Keratinocyte (primary cell): ENCODE data around the gene BLOC1S4. TPM values are rescaled to one million over a fixed set of nuclear protein-coding genes. Genes with fewer than 3 reads are reported as not detected.

Experiments used
- DNase-seq: peaks from one replicate; pipeline ENCODE4 v3.0.0-alpha.2; 2011; ENCODE audit warnings: low read depth, missing footprints, low spot score
- FAIRE-seq: peaks from 2 replicates; lab custom pipeline; 2011; peaks lifted over from hg19 to GRCh38; lab: Jason Lieb, UNC
- H2AFZ ChIP-seq: 2 replicates; pipeline ENCODE4 v1.6.0; 2012; ENCODE audit warnings: low read length, control low read depth, inconsistent platforms; ENCODE audit not compliant: control insufficient read depth
- H3K27ac ChIP-seq: 2 replicates; pipeline ENCODE4 v1.5.1; 2011; ENCODE audit warnings: low read length; ENCODE audit not compliant: control insufficient read depth, insufficient read depth
- H3K27me3 ChIP-seq: 3 replicates; pipeline ENCODE4 v1.6.0; 2011; ENCODE audit warnings: low read length; ENCODE audit not compliant: control insufficient read depth, insufficient read depth; ENCODE audit errors: extremely low read depth
- H3K36me3 ChIP-seq, 2 experiments: 2 replicates in 1 of 2; 3 replicates in 1 of 2; pipeline ENCODE4 v1.5.1; 2011; ENCODE audit warnings: low read length in 2 of 2, mild to moderate bottlenecking in 1 of 2; ENCODE audit not compliant: control insufficient read depth in 2 of 2, insufficient read depth in 2 of 2; ENCODE audit errors: extremely low read depth in 1 of 2
- H3K4me1 ChIP-seq: 3 replicates; pipeline ENCODE4 v1.5.1; 2011; ENCODE audit warnings: low read length; ENCODE audit not compliant: control insufficient read depth, insufficient read depth; ENCODE audit errors: extremely low read depth
- H3K4me2 ChIP-seq: 3 replicates; pipeline ENCODE4 v1.6.0; 2011; ENCODE audit warnings: low read depth, low read length; ENCODE audit not compliant: control insufficient read depth, insufficient read depth; ENCODE audit errors: extremely low read depth
- H3K4me3 ChIP-seq, 3 experiments: fragments of 200-600 bp in 1 of 3; sonication (generic) in 1 of 3; 2 replicates in 2 of 3; 3 replicates in 1 of 3; pipeline ENCODE4 v1.5.1; 2011 to 2016; ENCODE audit warnings: low read length in 3 of 3, mild to moderate bottlenecking in 3 of 3, control low read depth in 2 of 3, inconsistent platforms in 1 of 3, low read depth in 1 of 3, mixed read lengths in 1 of 3, mixed run types in 1 of 3, moderate library complexity in 1 of 3; ENCODE audit not compliant: control insufficient read depth in 2 of 3, insufficient read depth in 2 of 3; ENCODE audit errors: extremely low read depth in 1 of 3
- H3K79me2 ChIP-seq: 2 replicates; pipeline ENCODE4 v1.6.0; 2012; ENCODE audit warnings: low read length; ENCODE audit not compliant: control insufficient read depth, insufficient read depth
- H3K9ac ChIP-seq: 3 replicates; pipeline ENCODE4 v1.6.0; 2011; ENCODE audit warnings: low read length; ENCODE audit not compliant: control insufficient read depth, insufficient read depth; ENCODE audit errors: extremely low read depth
- H3K9me1 ChIP-seq: 3 replicates; pipeline ENCODE4 v1.6.0; 2011; ENCODE audit warnings: low read length; ENCODE audit not compliant: control insufficient read depth, insufficient read depth; ENCODE audit errors: extremely low read depth
- H3K9me3 ChIP-seq: 2 replicates; pipeline ENCODE4 v1.5.1; 2012; ENCODE audit warnings: low read depth, low read length; ENCODE audit not compliant: control insufficient read depth
- H4K20me1 ChIP-seq: 3 replicates; pipeline ENCODE4 v1.6.0; 2011; ENCODE audit warnings: low read length; ENCODE audit not compliant: control insufficient read depth, insufficient read depth; ENCODE audit errors: extremely low read depth
- CTCF ChIP-seq, 3 experiments: IDR thresholded peaks in 1 of 3; conservative IDR thresholded peaks in 1 of 3; optimal IDR thresholded peaks in 1 of 3; 2 replicates in 2 of 3; 3 replicates in 1 of 3; pipeline versions ENCODE3 to v1.5.1; 2011; ENCODE audit warnings: low read length in 3 of 3, mild to moderate bottlenecking in 3 of 3, moderate library complexity in 2 of 3, control low read depth in 1 of 3, inconsistent platforms in 1 of 3; ENCODE audit not compliant: insufficient read depth in 2 of 3; ENCODE audit errors: extremely low read depth in 1 of 3
- EZH2 ChIP-seq: IDR thresholded peaks from one replicate; pipeline ENCODE4 v1.6.1; 2012; ENCODE audit warnings: inconsistent platforms, mild to moderate bottlenecking, low read length, moderate library complexity
- dilution Hi-C: fragments of 300-500 bp; cut with MboI; formaldehyde crosslinking; loops from one replicate; pipeline ENCODE4 v1.7.0; 2020; ENCODE audit warnings: low sequenced_read_pairs; ENCODE audit not compliant: extremely low pct_ligation_motif_present
- polyA plus RNA-seq, 5 experiments: library from polyadenylated mRNA; depleted of rRNA in 3 of 5; stranded (reverse) in 3 of 5; stranded (forward) in 1 of 5; unstranded in 1 of 5; fragments of >200 nt; gene quantifications; 1 replicate in 1 of 5; 2 replicates in 3 of 5; 3 replicates in 1 of 5; pipeline versions ENCODE4 v1.2.1 to v1.2.3, GENCODE V29; 2011 to 2012; ENCODE audit warnings: missing spikeins in 2 of 5, low read depth in 1 of 5, low replicate concordance in 1 of 5

Gene BLOC1S4
- polyA plus RNA-seq, 1 donor (not counting 4 experiments of a cell fraction or from before 2014, with no cell fraction given): 11.7 TPM

GRCh38 chr4:6705646-6706045, 10.3 kb upstream of the BLOC1S4 start:
- no peak overlapping the region for H3K27ac ChIP-seq
- peaks cover 18% of the 10 kb centered on the region for H3K4me1 ChIP-seq
- H2AFZ ChIP-seq: no peak overlapping the region
- H3K4me3 ChIP-seq: no peak overlapping the region
- no peaks in the 10 kb centered on the region for H3K9me3 ChIP-seq
- no peak overlapping the region for H3K4me2 ChIP-seq
- TF ChIP-seq CTCF (optimal IDR thresholded peaks at IDR 0.05 in 1 of 3, IDR thresholded peaks at IDR 0.05 in 1 of 3, conservative IDR thresholded peaks at IDR 0.05 in 1 of 3; ENCODE audit: extremely low read depth in 1 of 3, insufficient read depth in 2 of 3, low read length in 3 of 3): no peak
- no peak for TF ChIP-seq EZH2
- no peak overlapping the region for H3K9ac ChIP-seq
- peaks cover 5 to 9% of the 10 kb centered on the region in 2 experiments for H3K36me3 ChIP-seq
- FAIRE-seq (no peak), DNase-seq (no peak)
- no peaks in the 10 kb centered on the region for H3K9me1 ChIP-seq
- H4K20me1 ChIP-seq: no peaks in the 10 kb centered on the region
- dilution Hi-C loops: no loop called here
- H3K27me3 ChIP-seq: no peaks in the 10 kb centered on the region
- peaks cover 49% of the 10 kb centered on the region for H3K79me2 ChIP-seq

- Histone ChIP-seq H3K36me3 (peaks cover 5 to 9% of the 10 kb centered on the region in 2 experiments), H3K27ac (no peak overlapping the region), H3K9me1 (no peaks in the 10 kb centered on the region), H3K4me3 (no peak overlapping the region), H2AFZ (no peak overlapping the region), H3K9me3 (no peaks in the 10 kb centered on the region), H3K27me3 (no peaks in the 10 kb centered on the region), H4K20me1 (no peaks in the 10 kb centered on the region), H3K4me1 (peaks cover 19% of the 10 kb centered on the region), H3K79me2 (peaks cover 49% of the 10 kb centered on the region), H3K9ac (no peak overlapping the region), H3K4me2 (no peak overlapping the region)
- FAIRE-seq (no peak), DNase-seq (no peak)
- TF ChIP-seq EZH2 (no peak), CTCF (optimal IDR thresholded peaks at IDR 0.05 in 1 of 3, IDR thresholded peaks at IDR 0.05 in 1 of 3, conservative IDR thresholded peaks at IDR 0.05 in 1 of 3; ENCODE audit: extremely low read depth in 1 of 3, insufficient read depth in 2 of 3, low read length in 3 of 3) (no peak)
- dilution Hi-C loops: no loop called here
These were observed 9.8 kb upstream of the BLOC1S4 start for GRCh38 chr4:6706173-6706572.
